Measurements from ENCODE around the gene VAMP1.

GRCh38 chr12:6458281-6459003 is 12.0 kb downstream of the VAMP1 start:
- TF ChIP-seq CTCF (conservative IDR thresholded peaks at IDR 0.05 in 1 of 2, IDR thresholded peaks at IDR 0.05 in 1 of 2; ENCODE audit: extremely low read depth in 1 of 2, insufficient read depth in 1 of 2, low read depth in 1 of 2, low read length in 2 of 2), result no peak
- no peak for TF ChIP-seq EZH2 (IDR thresholded peaks at IDR 0.05; ENCODE audit: borderline replicate concordance, low read length)

All from mammary epithelial cell (primary cell).